ENCODE results near the gene CENPP.

DNA sequence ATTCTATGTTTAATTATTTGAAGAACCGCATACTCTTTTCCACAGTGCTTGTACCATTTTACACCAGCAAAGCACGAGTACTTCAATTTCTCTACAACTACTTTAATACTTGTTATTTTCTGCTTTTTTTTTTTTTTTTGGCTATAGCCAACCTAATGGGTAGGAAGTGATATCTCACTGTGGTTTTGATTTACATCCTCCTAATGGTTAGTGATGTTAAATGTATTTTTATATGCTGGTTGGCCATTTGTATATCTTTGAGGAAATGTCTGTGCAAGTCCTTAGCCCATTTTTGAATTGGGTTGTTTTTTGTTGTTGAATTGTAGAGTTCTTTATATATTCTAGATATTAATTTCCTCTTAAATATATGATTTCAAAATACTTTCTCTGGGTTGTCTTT lies 56.0 kb downstream of the CENPP start:
- no peak for TF ChIP-seq POLR2AphosphoS5 (IDR thresholded peaks at IDR 0.05; ENCODE audit: low read depth, low read length)
- no peak for TF ChIP-seq POLR2A (IDR thresholded peaks at IDR 0.05; ENCODE audit: low read depth, low read length)
- TF ChIP-seq TAF1 (IDR thresholded peaks at IDR 0.05; ENCODE audit: low read depth, low read length), result no peak
- no peak for TF ChIP-seq PAX5 (IDR thresholded peaks at IDR 0.05; ENCODE audit: insufficient read depth, low read length, severe bottlenecking)
- TF ChIP-seq SPI1 (IDR thresholded peaks at IDR 0.05; ENCODE audit: low read depth, low read length), result no peak
- TF ChIP-seq POU2F2 (IDR thresholded peaks at IDR 0.05; ENCODE audit: low read depth, low read length), result no peak
